ENCODE results near the gene MYBPC3. TPM values are rescaled to one million over a fixed set of nuclear protein-coding genes. Genes with fewer than 3 reads are reported as not detected.

MYBPC3 gene
- total and polyA plus RNA-seq, 10 of the 15 experiments (the other 5 are each of a cell fraction or from before 2014, with no cell fraction given) = 0.03 to 0.08 (median 0.03) TPM; not detected in 7

- Histone ChIP-seq H3K4me3 (no peak overlapping the region), H3K4me2 (ENCODE audit: control insufficient read depth, insufficient read depth) (no peak overlapping the region), H3K36me3 (ENCODE audit: control insufficient read depth in 2 of 2, insufficient read depth in 2 of 2, low read length in 1 of 2) (peaks cover 41 to 42% of the 10 kb centered on the region in 2 experiments), H3K79me2 (ENCODE audit: control insufficient read depth, insufficient read depth, low read length) (no peaks in the 10 kb centered on the region), H4K20me1 (ENCODE audit: control insufficient read depth, insufficient read depth) (no peaks in the 10 kb centered on the region), H3K9me3 (replicated peaks; ENCODE audit: control insufficient read depth, insufficient read depth, low read length) (no peaks in the 10 kb centered on the region), H3K27ac (ENCODE audit: control insufficient read depth, insufficient read depth) (no peak overlapping the region), H2AFZ (ENCODE audit: control insufficient read depth, low read depth, low read length) (no peak overlapping the region), H3K4me1 (ENCODE audit: control insufficient read depth, insufficient read depth, low read length) (no peaks in the 10 kb centered on the region), H3K27me3 (replicated peaks in 1 of 2; ENCODE audit: control insufficient read depth in 2 of 2, insufficient read depth in 2 of 2, low read length in 1 of 2) (no peaks in the 10 kb centered on the region), H3K9ac (ENCODE audit: control insufficient read depth, insufficient read depth, low read length) (no peak overlapping the region)
- DNase-seq (ENCODE audit: low read depth, low spot score) (no peak), FAIRE-seq (no peak), ATAC-seq (no peak)
- no TSS peak for BruUV-seq (replicated peaks)
- TF ChIP-seq ZNF24 (IDR thresholded peaks at IDR 0.05) (no peak), TBL1XR1 (IDR thresholded peaks at IDR 0.05; ENCODE audit: low read depth, low read length) (no peak), ASH2L (IDR thresholded peaks at IDR 0.05; ENCODE audit: borderline replicate concordance, low read depth) (no peak), EP300 (IDR thresholded peaks at IDR 0.05; ENCODE audit: borderline replicate concordance in 1 of 2, control insufficient read depth in 1 of 2, low read depth in 2 of 2, low read length in 2 of 2) (no peak), BACH1 (IDR thresholded peaks at IDR 0.05; ENCODE audit: borderline replicate concordance) (no peak), ZNF207 (IDR thresholded peaks at IDR 0.05; ENCODE audit: borderline replicate concordance) (no peak), SREBF2 (IDR thresholded peaks at IDR 0.05; ENCODE audit: low read length) (no peak), MXI1 (IDR thresholded peaks at IDR 0.05; ENCODE audit: low read depth, low read length) (no peak), MTA2 (IDR thresholded peaks at IDR 0.05; ENCODE audit: low read depth) (no peak), ETV6 (conservative IDR thresholded peaks at IDR 0.05 in 1 of 2, IDR thresholded peaks at IDR 0.05 in 1 of 2; ENCODE audit: borderline replicate concordance in 1 of 2, low read depth in 1 of 2) (no peak), YY1 (IDR thresholded peaks at IDR 0.05; ENCODE audit: low read depth, low read length) (no peak), FOXM1 (IDR thresholded peaks at IDR 0.05; ENCODE audit: low read depth, low read length) (no peak), GATAD2B (conservative IDR thresholded peaks at IDR 0.05; ENCODE audit: low read depth) (no peak), ZNF217 (IDR thresholded peaks at IDR 0.05) (no peak), POU2F2 (IDR thresholded peaks at IDR 0.05; ENCODE audit: borderline replicate concordance, low read depth, low read length) (no peak), ZBTB4 (CRISPR knock-in tag; IDR thresholded peaks at IDR 0.05) (no peak), RBBP5 (conservative IDR thresholded peaks at IDR 0.05) (no peak)
- TF ChIP-seq, protein P1, sequence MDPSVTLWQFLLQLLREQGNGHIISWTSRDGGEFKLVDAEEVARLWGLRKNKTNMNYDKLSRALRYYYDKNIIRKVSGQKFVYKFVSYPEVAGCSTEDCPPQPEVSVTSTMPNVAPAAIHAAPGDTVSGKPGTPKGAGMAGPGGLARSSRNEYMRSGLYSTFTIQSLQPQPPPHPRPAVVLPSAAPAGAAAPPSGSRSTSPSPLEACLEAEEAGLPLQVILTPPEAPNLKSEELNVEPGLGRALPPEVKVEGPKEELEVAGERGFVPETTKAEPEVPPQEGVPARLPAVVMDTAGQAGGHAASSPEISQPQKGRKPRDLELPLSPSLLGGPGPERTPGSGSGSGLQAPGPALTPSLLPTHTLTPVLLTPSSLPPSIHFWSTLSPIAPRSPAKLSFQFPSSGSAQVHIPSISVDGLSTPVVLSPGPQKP (IDR thresholded peaks at IDR 0.05; ENCODE audit: low read depth, low read length) = no peak
- TF ChIP-seq, protein P2, sequence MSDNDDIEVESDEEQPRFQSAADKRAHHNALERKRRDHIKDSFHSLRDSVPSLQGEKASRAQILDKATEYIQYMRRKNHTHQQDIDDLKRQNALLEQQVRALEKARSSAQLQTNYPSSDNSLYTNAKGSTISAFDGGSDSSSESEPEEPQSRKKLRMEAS (IDR thresholded peaks at IDR 0.05; ENCODE audit: low read depth, low read length) = no peak
- 88% methylated on average over 5 of the region's 5 CpGs for WGBS (ENCODE audit: insufficient coverage, insufficient replicate concordance, low lambda C conversion rate, missing lambda C conversion rate)
- ChIA-PET CTCF (no interaction called here), RAD21 (ENCODE audit: unreplicated experiment) (no interaction called here), SMC1A (ENCODE audit: uncharacterized antibody, unreplicated experiment) (no interaction called here), POLR2A (interaction anchor here (0.6 kb wide), 1 partner anchor 36 kb away, joined by 3 read pairs; no protein-coding TSS in a partner anchor)
- intact Hi-C loops (cut with micrococcal nuclease; ENCODE audit: unreplicated experiment) = no loop called here
- in situ Hi-C loops (cut with MboI) = no loop called here
Measured at GRCh38 chr11:47288066-47288465, 64.4 kb downstream of the MYBPC3 start.

Measured in GM12878 (cell line).